ENCODE data around the gene LRRC4C. TPM values are rescaled to one million over a fixed set of nuclear protein-coding genes. Genes with fewer than 3 reads are reported as not detected.

Gene LRRC4C
- polyA plus RNA-seq, 1 of the 3 experiments (the other 2 are of a cell fraction), result 0.16 TPM

DNA sequence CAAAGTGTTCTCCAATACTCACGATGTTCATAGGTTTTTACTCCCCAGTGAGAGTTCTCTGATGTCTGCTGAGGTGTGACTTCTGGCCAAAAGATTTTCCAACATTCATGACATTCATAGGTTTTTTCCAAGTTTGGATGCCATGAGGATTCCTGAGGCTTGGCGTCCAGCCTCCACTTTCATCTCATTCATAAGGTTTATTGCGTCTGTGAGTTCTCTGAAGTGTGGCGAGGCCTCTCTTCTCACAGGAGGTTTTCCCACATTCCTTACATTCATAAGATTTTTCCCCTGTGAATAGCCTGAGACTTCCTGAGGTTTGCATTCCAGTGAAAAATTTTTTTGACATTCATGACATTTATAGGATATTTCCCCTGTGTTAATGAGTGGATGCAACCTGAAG lies 1014.1 kb downstream of the LRRC4C start:
- H3K9me2 ChIP-seq, result no peaks in the 10 kb centered on the region
- TF ChIP-seq EP300 (IDR thresholded peaks at IDR 0.05; ENCODE audit: borderline replicate concordance in 1 of 2, low read depth in 1 of 2, low read length in 1 of 2) (0 out of 4 replicates have a peak, but pooled peaks of 1 of the 2 experiments have one; percentile 10), USF2 (IDR thresholded peaks at IDR 0.05; ENCODE audit: borderline replicate concordance, low read depth, low read length) (no peak), RXRA (IDR thresholded peaks at IDR 0.05; ENCODE audit: borderline replicate concordance, low read depth) (no peak), GABPA (IDR thresholded peaks at IDR 0.05; ENCODE audit: low read depth) (no peak), NRF1 (IDR thresholded peaks at IDR 0.05; ENCODE audit: low read depth, low read length) (no peak), TAF1 (IDR thresholded peaks at IDR 0.05; ENCODE audit: borderline replicate concordance, low read depth, low read length) (no peak), JUND (IDR thresholded peaks at IDR 0.05) (no peak), POLR2AphosphoS5 (IDR thresholded peaks at IDR 0.05; ENCODE audit: low read depth, low read length) (no peak), FOSL2 (IDR thresholded peaks at IDR 0.05; ENCODE audit: borderline replicate concordance, low read depth) (no peak), MEF2A (IDR thresholded peaks at IDR 0.05; ENCODE audit: borderline replicate concordance, low read depth) (no peak), NFIC (IDR thresholded peaks at IDR 0.05; ENCODE audit: borderline replicate concordance) (peak; percentile 9; the same call in 1 of the 2 replicates), YY1 (IDR thresholded peaks at IDR 0.05; ENCODE audit: low read depth) (no peak), TCF12 (IDR thresholded peaks at IDR 0.05) (no peak)
- TF ChIP-seq, protein P1, sequence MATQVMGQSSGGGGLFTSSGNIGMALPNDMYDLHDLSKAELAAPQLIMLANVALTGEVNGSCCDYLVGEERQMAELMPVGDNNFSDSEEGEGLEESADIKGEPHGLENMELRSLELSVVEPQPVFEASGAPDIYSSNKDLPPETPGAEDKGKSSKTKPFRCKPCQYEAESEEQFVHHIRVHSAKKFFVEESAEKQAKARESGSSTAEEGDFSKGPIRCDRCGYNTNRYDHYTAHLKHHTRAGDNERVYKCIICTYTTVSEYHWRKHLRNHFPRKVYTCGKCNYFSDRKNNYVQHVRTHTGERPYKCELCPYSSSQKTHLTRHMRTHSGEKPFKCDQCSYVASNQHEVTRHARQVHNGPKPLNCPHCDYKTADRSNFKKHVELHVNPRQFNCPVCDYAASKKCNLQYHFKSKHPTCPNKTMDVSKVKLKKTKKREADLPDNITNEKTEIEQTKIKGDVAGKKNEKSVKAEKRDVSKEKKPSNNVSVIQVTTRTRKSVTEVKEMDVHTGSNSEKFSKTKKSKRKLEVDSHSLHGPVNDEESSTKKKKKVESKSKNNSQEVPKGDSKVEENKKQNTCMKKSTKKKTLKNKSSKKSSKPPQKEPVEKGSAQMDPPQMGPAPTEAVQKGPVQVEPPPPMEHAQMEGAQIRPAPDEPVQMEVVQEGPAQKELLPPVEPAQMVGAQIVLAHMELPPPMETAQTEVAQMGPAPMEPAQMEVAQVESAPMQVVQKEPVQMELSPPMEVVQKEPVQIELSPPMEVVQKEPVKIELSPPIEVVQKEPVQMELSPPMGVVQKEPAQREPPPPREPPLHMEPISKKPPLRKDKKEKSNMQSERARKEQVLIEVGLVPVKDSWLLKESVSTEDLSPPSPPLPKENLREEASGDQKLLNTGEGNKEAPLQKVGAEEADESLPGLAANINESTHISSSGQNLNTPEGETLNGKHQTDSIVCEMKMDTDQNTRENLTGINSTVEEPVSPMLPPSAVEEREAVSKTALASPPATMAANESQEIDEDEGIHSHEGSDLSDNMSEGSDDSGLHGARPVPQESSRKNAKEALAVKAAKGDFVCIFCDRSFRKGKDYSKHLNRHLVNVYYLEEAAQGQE (IDR thresholded peaks at IDR 0.05; ENCODE audit: low read depth, low read length), result no peak
- ChIA-PET CTCF (no interaction called here), POLR2A (no interaction called here)
- no peaks in the 10 kb centered on the region for H3K4me1 ChIP-seq (ENCODE audit: control insufficient read depth in 1 of 2, insufficient read depth in 2 of 2, low read depth in 1 of 2, low read length in 1 of 2)
- H3K9ac ChIP-seq, result no peak overlapping the region
- DNase-seq, result no peak
- peaks cover 0 to 2% of the 10 kb centered on the region in 2 experiments for H3K36me3 ChIP-seq (replicated peaks in 1 of 2; ENCODE audit: control insufficient read depth in 1 of 2, insufficient read depth in 2 of 2, low read length in 1 of 2)
- WGBS (ENCODE audit: low lambda C conversion rate), result 7% methylated on average over 4 of the region's 4 CpGs
- H2AFZ ChIP-seq (ENCODE audit: low read depth), result no peak overlapping the region
- H3K79me2 ChIP-seq (ENCODE audit: insufficient read depth), result no peaks in the 10 kb centered on the region
- no peak overlapping the region for H3K4me2 ChIP-seq
- no peaks in the 10 kb centered on the region for H4K20me1 ChIP-seq (ENCODE audit: insufficient read depth)
- H3K27ac ChIP-seq (ENCODE audit: low read depth in 2 of 2, low read length in 1 of 2), result peak overlapping the region in 1 of 2 experiments; percentile 45; a peak in 1 of 4 replicates
- no peaks in the 10 kb centered on the region for H3K27me3 ChIP-seq (ENCODE audit: insufficient read depth)
- no peak overlapping the region for H3K4me3 ChIP-seq (ENCODE audit: low read depth in 2 of 2, low read length in 1 of 2)
- no peaks in the 10 kb centered on the region for H3K9me3 ChIP-seq
- H3F3A ChIP-seq (replicated peaks; ENCODE audit: insufficient read depth), result peaks cover 7% of the 10 kb centered on the region

GRCh38 chr11:40444151-40444550 lies 1015.3 kb downstream of the LRRC4C start:
- Histone ChIP-seq H3K9me3 (no peaks in the 10 kb centered on the region), H3K9me2 (no peaks in the 10 kb centered on the region), H3K4me1 (ENCODE audit: control insufficient read depth in 1 of 2, insufficient read depth in 2 of 2, low read depth in 1 of 2, low read length in 1 of 2) (no peaks in the 10 kb centered on the region), H3K9ac (no peak overlapping the region), H3K36me3 (replicated peaks in 1 of 2; ENCODE audit: control insufficient read depth in 1 of 2, insufficient read depth in 2 of 2, low read length in 1 of 2) (peaks cover 0 to 2% of the 10 kb centered on the region in 2 experiments), H3K79me2 (ENCODE audit: insufficient read depth) (no peaks in the 10 kb centered on the region), H3K27me3 (ENCODE audit: insufficient read depth) (no peaks in the 10 kb centered on the region), H3F3A (replicated peaks; ENCODE audit: insufficient read depth) (peaks cover 7% of the 10 kb centered on the region), H3K4me2 (no peak overlapping the region), H4K20me1 (ENCODE audit: insufficient read depth) (no peaks in the 10 kb centered on the region), H3K4me3 (ENCODE audit: low read depth in 2 of 2, low read length in 1 of 2) (no peak overlapping the region), H2AFZ (ENCODE audit: low read depth) (no peak overlapping the region), H3K27ac (ENCODE audit: low read depth in 2 of 2, low read length in 1 of 2) (peak overlapping the region in 1 of 2 experiments; percentile 45; a peak in 1 of 4 replicates)
- 33% methylated on average over 1 of the region's 1 CpG for WGBS (ENCODE audit: low lambda C conversion rate)
- CTCF ChIA-PET, result no interaction called here
- TF ChIP-seq RCOR1 (IDR thresholded peaks at IDR 0.05; ENCODE audit: low read length), result no peak
- TF ChIP-seq EZH2phosphoT487 (IDR thresholded peaks at IDR 0.05; ENCODE audit: borderline replicate concordance, low read depth), result no peak
- no peak for TF ChIP-seq MXI1 (IDR thresholded peaks at IDR 0.05; ENCODE audit: low read depth, low read length)
- TF ChIP-seq TAF1 (IDR thresholded peaks at IDR 0.05; ENCODE audit: borderline replicate concordance, low read depth, low read length), result no peak
- no peak for TF ChIP-seq FOXM1 (IDR thresholded peaks at IDR 0.05; ENCODE audit: low read depth)
- TF ChIP-seq CHD2 (IDR thresholded peaks at IDR 0.05; ENCODE audit: low read length, partially characterized antibody), result no peak
- TF ChIP-seq, protein P2, sequence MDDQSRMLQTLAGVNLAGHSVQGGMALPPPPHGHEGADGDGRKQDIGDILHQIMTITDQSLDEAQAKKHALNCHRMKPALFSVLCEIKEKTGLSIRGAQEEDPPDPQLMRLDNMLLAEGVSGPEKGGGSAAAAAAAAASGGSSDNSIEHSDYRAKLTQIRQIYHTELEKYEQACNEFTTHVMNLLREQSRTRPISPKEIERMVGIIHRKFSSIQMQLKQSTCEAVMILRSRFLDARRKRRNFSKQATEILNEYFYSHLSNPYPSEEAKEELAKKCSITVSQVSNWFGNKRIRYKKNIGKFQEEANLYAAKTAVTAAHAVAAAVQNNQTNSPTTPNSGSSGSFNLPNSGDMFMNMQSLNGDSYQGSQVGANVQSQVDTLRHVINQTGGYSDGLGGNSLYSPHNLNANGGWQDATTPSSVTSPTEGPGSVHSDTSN (IDR thresholded peaks at IDR 0.05), result no peak
- TF ChIP-seq RXRA (IDR thresholded peaks at IDR 0.05; ENCODE audit: borderline replicate concordance, low read depth), result no peak
- TF ChIP-seq MAX (IDR thresholded peaks at IDR 0.05; ENCODE audit: low read depth), result no peak
- no peak for TF ChIP-seq GABPA (IDR thresholded peaks at IDR 0.05; ENCODE audit: low read depth)
- no peak for TF ChIP-seq GATA2 (CRISPR knock-in tag; IDR thresholded peaks at IDR 0.05)
- DNase-seq, result no peak
- POLR2A ChIA-PET, result no interaction called here

Measured in SK-N-SH (cell line).